Heart left ventricle (tissue), 13 donors: ENCODE data around the gene UROS.

Experiments used
- CTCF ChIP-seq, 12 donors: fragments of 200-600 bp; sonication (generic) in 4 of 12; IDR thresholded peaks; one replicate each; pipeline versions ENCODE4 v1.5.0 to v1.8.0; 2018 to 2022; ENCODE audit warnings: antibody characterized with exemption in 12 of 12, mild to moderate bottlenecking in 5 of 12
- POLR2A ChIP-seq, 2 donors: fragments of 450-650 bp; IDR thresholded peaks; one replicate each; pipeline ENCODE4 v1.6.1; 2017; ENCODE audit warnings: antibody characterized with exemption in 2 of 2, mild to moderate bottlenecking in 2 of 2, moderate library complexity in 2 of 2
- donor health status: ischemic (EF 13 %, LVEDD 7.1; RV severe dilation, severe dysfunction).
- donor health status: DM: no; HTN: yes; CAD: no.
- donor health status: DM: no; HTN: no; CAD: no.
- donor health status: ischemic (EF 25% LVEDD 6.9; RV normal size, moderate dysfunction).
- donor health status: ischemic (EF 25% LVEDD 5.7; RV mildly dilated, moderate dysfunction).
- donor health status: ischemic (EF 35%, LVEDD 5.7; RV mildly dilated, moderate dysfunction).
- donor health status: nonischemic (EF 11% LVEDD 7.7; RV severe dilation, severe dysfunction).
- donor health status: DM: yes; HTN: yes; CAD: no.
- donor health status: PGD.
- donor health status: ischemic (EF 29% LVEDD 5.4; RV normal size, mild dysfunction).
- donor health status: nonischemic (EF 23%, LVEDD 6.1; RV moderate dilation, normal function).

GRCh38 chr10:125848857-125849256, 25.8 kb upstream of the UROS start:
- TF ChIP-seq CTCF (IDR thresholded peaks at IDR 0.05) (no peak), POLR2A (IDR thresholded peaks at IDR 0.05) (no peak)
